GM12864 (cell line): ENCODE results near the gene TET3.

Experiments used
- DNase-seq: peaks from one replicate; pipeline ENCODE4 v3.0.0-alpha.2; 2011; ENCODE audit warnings: low read depth
- H3K4me3 ChIP-seq: 2 replicates; pipeline ENCODE4 v1.5.1; 2011; ENCODE audit warnings: mild to moderate bottlenecking, low read depth, low read length, control low read depth
- TF ChIP-seq, protein P1 (sequence below): IDR thresholded peaks from 2 replicates; pipeline ENCODE4 v1.5.1; 2011; ENCODE audit warnings: low read depth, mild to moderate bottlenecking, moderate library complexity, low read length, control low read depth, inconsistent platforms; ENCODE audit errors: missing control alignments

Gene TET3

GRCh38 chr2:73986085-73986681, 1.5 kb downstream of the TET3 start:
- TF ChIP-seq, protein P1, sequence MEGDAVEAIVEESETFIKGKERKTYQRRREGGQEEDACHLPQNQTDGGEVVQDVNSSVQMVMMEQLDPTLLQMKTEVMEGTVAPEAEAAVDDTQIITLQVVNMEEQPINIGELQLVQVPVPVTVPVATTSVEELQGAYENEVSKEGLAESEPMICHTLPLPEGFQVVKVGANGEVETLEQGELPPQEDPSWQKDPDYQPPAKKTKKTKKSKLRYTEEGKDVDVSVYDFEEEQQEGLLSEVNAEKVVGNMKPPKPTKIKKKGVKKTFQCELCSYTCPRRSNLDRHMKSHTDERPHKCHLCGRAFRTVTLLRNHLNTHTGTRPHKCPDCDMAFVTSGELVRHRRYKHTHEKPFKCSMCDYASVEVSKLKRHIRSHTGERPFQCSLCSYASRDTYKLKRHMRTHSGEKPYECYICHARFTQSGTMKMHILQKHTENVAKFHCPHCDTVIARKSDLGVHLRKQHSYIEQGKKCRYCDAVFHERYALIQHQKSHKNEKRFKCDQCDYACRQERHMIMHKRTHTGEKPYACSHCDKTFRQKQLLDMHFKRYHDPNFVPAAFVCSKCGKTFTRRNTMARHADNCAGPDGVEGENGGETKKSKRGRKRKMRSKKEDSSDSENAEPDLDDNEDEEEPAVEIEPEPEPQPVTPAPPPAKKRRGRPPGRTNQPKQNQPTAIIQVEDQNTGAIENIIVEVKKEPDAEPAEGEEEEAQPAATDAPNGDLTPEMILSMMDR = no peak
- peak overlapping the region; percentile 63 for H3K4me3 ChIP-seq
- no peak for DNase-seq

- no peak for DNase-seq
- TF ChIP-seq, protein P1 = no peak
- peak overlapping the region; percentile 63 for H3K4me3 ChIP-seq
These were observed 2.6 kb downstream of the TET3 start for GRCh38 chr2:73987109-73987947.

DNA sequence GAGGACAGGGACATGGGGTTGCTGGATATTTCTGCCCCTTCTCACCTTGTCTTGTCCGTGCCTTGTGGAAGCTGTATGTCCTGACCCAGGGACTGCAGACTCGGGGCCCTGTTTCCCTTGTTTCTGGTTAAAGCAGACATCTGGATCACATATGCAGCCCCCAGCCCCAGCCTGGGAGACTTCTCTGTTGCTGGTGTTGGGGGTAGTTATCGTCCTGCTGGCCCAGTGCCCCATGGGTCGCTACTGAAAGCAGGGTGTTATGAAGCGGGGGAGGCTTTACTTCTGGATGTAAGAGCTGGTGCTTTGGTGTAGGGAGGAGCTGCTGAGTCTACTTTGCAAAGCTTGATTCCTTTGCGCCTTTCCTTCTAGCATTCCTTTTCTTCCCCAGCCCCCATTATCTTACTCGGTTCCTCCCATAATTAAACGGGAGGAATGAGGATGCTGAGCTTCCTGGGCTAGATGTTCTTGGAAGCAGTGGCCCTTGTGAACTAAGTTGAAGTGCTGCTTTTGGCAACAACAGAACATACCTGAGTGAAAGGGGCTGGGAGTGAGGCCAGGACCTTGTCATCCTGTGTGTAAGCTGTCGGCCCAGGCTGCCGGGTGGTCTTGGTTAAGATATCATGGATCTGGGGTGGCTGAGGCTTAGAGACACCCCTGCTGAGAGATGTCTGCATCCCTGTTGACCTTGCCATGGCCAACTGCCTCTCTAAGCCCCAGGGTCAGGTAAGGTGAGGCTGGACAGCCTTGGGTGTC, 3.4 kb downstream of the TET3 start:
- no peak for DNase-seq
- TF ChIP-seq, protein P1 = no peak
- H3K4me3 ChIP-seq = peak overlapping the region; percentile 63

- no peak overlapping the region for H3K4me3 ChIP-seq
- no peak for DNase-seq
- TF ChIP-seq, protein P1 = no peak
These were observed 5.3 kb downstream of the TET3 start for GRCh38 chr2:73989972-73990371.

GRCh38 chr2:73990531-73990930, 5.8 kb downstream of the TET3 start:
- H3K4me3 ChIP-seq = no peak overlapping the region
- no peak for DNase-seq
- TF ChIP-seq, protein P1 = no peak

DNA sequence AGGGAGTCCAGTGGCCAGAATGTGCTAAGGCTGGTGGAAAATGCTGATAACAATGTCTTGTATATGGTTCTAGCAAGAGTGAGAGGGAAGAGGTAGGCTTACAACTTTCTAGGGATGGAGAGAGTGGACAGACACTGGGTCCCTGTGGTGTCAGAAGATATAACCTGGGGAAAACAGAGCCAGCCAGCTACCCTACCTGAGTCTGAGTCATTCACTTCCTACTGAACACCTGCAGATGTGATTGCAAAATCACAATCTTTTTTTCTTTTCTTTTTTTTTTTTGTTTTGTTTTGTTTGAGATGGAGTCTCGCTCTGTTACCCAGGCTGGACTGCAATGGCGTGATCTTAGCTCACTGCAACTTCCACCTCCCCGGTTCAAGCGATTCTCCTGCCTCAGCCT, 7.3 kb downstream of the TET3 start:
- TF ChIP-seq, protein P1 = no peak
- no peak overlapping the region for H3K4me3 ChIP-seq
- DNase-seq = no peak
